ENCODE results near the gene IVD. TPM values are rescaled to one million over a fixed set of nuclear protein-coding genes. Genes with fewer than 3 reads are reported as not detected.
A peak's percentile ranks its signal among the peaks of the same experiment; 100 is the strongest.

IVD gene
- total and polyA plus RNA-seq, 9 of the 15 experiments (the other 6 are each of a cell fraction or from before 2014, with no cell fraction given): 0.15 to 4.5 (median 2.4) TPM

DNA sequence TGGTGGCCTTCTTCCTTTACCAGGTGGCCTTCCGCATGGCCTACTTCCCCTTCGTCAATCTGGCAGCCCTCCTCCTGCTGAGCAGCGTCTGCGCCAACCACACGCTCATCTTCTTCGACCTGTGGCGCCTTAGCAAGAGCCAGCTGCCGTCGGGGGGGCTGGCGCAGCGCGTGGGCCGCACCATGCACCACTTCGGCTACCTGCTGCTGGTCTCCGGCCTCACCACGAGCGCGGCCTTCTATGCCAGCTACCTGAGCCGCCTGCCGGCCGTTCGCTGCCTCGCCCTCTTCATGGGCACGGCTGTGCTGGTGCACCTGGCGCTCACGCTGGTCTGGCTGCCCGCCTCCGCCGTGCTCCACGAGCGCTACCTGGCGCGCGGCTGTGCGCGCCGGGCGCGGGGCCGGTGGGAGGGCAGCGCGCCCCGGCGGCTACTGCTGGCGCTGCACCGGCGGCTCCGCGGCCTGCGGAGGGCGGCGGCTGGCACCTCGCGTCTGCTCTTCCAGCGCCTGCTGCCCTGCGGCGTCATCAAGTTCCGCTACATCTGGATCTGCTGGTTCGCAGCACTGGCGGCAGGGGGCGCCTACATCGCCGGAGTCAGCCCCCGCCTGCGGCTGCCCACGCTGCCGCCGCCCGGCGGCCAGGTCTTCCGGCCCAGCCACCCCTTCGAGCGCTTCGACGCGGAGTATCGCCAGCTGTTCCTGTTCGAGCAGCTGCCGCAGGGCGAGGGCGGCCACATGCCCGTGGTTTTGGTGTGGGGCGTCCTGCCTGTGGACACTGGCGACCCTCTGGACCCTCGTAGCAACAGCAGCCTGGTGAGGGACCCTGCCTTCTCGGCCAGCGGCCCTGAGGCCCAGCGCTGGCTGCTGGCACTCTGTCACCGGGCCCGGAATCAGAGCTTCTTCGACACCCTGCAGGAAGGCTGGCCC, 37.6 kb upstream of the IVD start (continued):
- TF ChIP-seq ZNF212 (CRISPR knock-in tag; IDR thresholded peaks at IDR 0.05) (no peak), LCOR (CRISPR knock-in tag; IDR thresholded peaks at IDR 0.05) (peak; percentile 93), POLR2B (IDR thresholded peaks at IDR 0.05; ENCODE audit: low read depth, partially characterized antibody) (no peak), CBX2 (IDR thresholded peaks at IDR 0.05; ENCODE audit: insufficient read depth, low read length, poor library complexity, severe bottlenecking) (no peak), ZNF668 (CRISPR knock-in tag; IDR thresholded peaks at IDR 0.05) (no peak), TBL1XR1 (IDR thresholded peaks at IDR 0.05; ENCODE audit: low read length in 2 of 2) (0 out of 4 replicates have a peak, but pooled peaks of 1 of the 2 experiments have one; percentile 26), SMC3 (conservative IDR thresholded peaks at IDR 0.05; ENCODE audit: insufficient read depth, low read depth, low read length) (peak; percentile 82), ZNF583 (CRISPR knock-in tag; IDR thresholded peaks at IDR 0.05) (no peak), GABPB1 (CRISPR knock-in tag; IDR thresholded peaks at IDR 0.05) (peak; percentile 88), ZNF224 (CRISPR knock-in tag; IDR thresholded peaks at IDR 0.05) (no peak), RBFOX2 (IDR thresholded peaks at IDR 0.05; ENCODE audit: low read depth, low read length) (peak; percentile 79), ZNF79 (CRISPR knock-in tag; IDR thresholded peaks at IDR 0.05; ENCODE audit: low read depth) (no peak), CTBP1 (IDR thresholded peaks at IDR 0.05; ENCODE audit: borderline replicate concordance) (peak; percentile 87; the same call in 1 of the 2 replicates)
- TF ChIP-seq, protein P1, sequence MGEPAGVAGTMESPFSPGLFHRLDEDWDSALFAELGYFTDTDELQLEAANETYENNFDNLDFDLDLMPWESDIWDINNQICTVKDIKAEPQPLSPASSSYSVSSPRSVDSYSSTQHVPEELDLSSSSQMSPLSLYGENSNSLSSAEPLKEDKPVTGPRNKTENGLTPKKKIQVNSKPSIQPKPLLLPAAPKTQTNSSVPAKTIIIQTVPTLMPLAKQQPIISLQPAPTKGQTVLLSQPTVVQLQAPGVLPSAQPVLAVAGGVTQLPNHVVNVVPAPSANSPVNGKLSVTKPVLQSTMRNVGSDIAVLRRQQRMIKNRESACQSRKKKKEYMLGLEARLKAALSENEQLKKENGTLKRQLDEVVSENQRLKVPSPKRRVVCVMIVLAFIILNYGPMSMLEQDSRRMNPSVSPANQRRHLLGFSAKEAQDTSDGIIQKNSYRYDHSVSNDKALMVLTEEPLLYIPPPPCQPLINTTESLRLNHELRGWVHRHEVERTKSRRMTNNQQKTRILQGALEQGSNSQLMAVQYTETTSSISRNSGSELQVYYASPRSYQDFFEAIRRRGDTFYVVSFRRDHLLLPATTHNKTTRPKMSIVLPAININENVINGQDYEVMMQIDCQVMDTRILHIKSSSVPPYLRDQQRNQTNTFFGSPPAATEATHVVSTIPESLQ (CRISPR knock-in tag; IDR thresholded peaks at IDR 0.05): peak; percentile 95
- TF ChIP-seq, protein P2, sequence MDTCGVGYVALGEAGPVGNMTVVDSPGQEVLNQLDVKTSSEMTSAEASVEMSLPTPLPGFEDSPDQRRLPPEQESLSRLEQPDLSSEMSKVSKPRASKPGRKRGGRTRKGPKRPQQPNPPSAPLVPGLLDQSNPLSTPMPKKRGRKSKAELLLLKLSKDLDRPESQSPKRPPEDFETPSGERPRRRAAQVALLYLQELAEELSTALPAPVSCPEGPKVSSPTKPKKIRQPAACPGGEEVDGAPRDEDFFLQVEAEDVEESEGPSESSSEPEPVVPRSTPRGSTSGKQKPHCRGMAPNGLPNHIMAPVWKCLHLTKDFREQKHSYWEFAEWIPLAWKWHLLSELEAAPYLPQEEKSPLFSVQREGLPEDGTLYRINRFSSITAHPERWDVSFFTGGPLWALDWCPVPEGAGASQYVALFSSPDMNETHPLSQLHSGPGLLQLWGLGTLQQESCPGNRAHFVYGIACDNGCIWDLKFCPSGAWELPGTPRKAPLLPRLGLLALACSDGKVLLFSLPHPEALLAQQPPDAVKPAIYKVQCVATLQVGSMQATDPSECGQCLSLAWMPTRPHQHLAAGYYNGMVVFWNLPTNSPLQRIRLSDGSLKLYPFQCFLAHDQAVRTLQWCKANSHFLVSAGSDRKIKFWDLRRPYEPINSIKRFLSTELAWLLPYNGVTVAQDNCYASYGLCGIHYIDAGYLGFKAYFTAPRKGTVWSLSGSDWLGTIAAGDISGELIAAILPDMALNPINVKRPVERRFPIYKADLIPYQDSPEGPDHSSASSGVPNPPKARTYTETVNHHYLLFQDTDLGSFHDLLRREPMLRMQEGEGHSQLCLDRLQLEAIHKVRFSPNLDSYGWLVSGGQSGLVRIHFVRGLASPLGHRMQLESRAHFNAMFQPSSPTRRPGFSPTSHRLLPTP (IDR thresholded peaks at IDR 0.05; ENCODE audit: borderline replicate concordance, extremely low read depth, insufficient read length): no peak
- TF ChIP-seq, protein P3, sequence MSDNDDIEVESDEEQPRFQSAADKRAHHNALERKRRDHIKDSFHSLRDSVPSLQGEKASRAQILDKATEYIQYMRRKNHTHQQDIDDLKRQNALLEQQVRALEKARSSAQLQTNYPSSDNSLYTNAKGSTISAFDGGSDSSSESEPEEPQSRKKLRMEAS (CRISPR knock-in tag; IDR thresholded peaks at IDR 0.05): peak; percentile 94
- TF ChIP-seq, protein P4, sequence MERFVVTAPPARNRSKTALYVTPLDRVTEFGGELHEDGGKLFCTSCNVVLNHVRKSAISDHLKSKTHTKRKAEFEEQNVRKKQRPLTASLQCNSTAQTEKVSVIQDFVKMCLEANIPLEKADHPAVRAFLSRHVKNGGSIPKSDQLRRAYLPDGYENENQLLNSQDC (CRISPR knock-in tag; IDR thresholded peaks at IDR 0.05): no peak
- TF ChIP-seq, protein P5, sequence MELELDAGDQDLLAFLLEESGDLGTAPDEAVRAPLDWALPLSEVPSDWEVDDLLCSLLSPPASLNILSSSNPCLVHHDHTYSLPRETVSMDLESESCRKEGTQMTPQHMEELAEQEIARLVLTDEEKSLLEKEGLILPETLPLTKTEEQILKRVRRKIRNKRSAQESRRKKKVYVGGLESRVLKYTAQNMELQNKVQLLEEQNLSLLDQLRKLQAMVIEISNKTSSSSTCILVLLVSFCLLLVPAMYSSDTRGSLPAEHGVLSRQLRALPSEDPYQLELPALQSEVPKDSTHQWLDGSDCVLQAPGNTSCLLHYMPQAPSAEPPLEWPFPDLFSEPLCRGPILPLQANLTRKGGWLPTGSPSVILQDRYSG (tag; conservative IDR thresholded peaks at IDR 0.05; ENCODE audit: low read depth): no peak
- TF ChIP-seq, protein P6, sequence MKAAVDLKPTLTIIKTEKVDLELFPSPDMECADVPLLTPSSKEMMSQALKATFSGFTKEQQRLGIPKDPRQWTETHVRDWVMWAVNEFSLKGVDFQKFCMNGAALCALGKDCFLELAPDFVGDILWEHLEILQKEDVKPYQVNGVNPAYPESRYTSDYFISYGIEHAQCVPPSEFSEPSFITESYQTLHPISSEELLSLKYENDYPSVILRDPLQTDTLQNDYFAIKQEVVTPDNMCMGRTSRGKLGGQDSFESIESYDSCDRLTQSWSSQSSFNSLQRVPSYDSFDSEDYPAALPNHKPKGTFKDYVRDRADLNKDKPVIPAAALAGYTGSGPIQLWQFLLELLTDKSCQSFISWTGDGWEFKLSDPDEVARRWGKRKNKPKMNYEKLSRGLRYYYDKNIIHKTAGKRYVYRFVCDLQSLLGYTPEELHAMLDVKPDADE (conservative IDR thresholded peaks at IDR 0.05; ENCODE audit: control insufficient read depth, low read depth, low read length): 0 out of 2 replicates have a peak, but pooled peaks have one; percentile 49
